Esophagus muscularis mucosa (tissue), 4 donors: Measurements from ENCODE around the gene HIGD1A. TPM values are rescaled to one million over a fixed set of nuclear protein-coding genes. Genes with fewer than 3 reads are reported as not detected.

ENCODE experiments used
- DNase-seq: peaks from one replicate; pipeline ENCODE4 v3.0.0-alpha.2; 2017; ENCODE audit errors: extremely low spot score
- H3K27ac ChIP-seq, 4 donors: fragments of 200-600 bp; sonication (generic); replicated peaks in 1 of 4; 1 replicate in 3 of 4; 2 replicates in 1 of 4; pipeline ENCODE4 v1.5.1; 2016 to 2019; ENCODE audit warnings: mild to moderate bottlenecking in 1 of 4
- H3K27me3 ChIP-seq, 4 donors: fragments of 200-600 bp; sonication (generic); one replicate each; pipeline versions ENCODE4 v1.5.1 to v1.6.0; 2016 to 2019
- H3K36me3 ChIP-seq, 4 donors: fragments of 200-600 bp; sonication (generic); one replicate each; pipeline ENCODE4 v1.5.1; 2016 to 2019
- H3K4me1 ChIP-seq, 4 donors: fragments of 200-600 bp; sonication (generic); one replicate each; pipeline ENCODE4 v1.5.1; 2016 to 2019
- H3K4me3 ChIP-seq, 4 donors: fragments of 200-600 bp; sonication (generic); 1 replicate in 2 of 4; 2 replicates in 2 of 4; pipeline ENCODE4 v1.5.1; 2016 to 2019; ENCODE audit warnings: mild to moderate bottlenecking in 4 of 4, moderate library complexity in 1 of 4
- H3K9me3 ChIP-seq, 4 donors: fragments of 200-600 bp; sonication (generic); 1 replicate in 3 of 4; 2 replicates in 1 of 4; pipeline ENCODE4 v1.5.1; 2016 to 2019
- CTCF ChIP-seq, 3 experiments: fragments of 200-600 bp in 2 of 3; fragments of 450-650 bp in 1 of 3; sonication (generic) in 2 of 3; IDR thresholded peaks; one replicate each; pipeline ENCODE4 v1.5.1; 2017 to 2019; ENCODE audit warnings: antibody characterized with exemption in 3 of 3, mild to moderate bottlenecking in 2 of 3, moderate library complexity in 1 of 3
- EP300 ChIP-seq: sonication (generic); formaldehyde crosslinking; IDR thresholded peaks from one replicate; pipeline ENCODE4 v1.6.1; 2017; ENCODE audit warnings: antibody characterized with exemption
- POLR2A ChIP-seq: fragments of 450-650 bp; IDR thresholded peaks from one replicate; pipeline ENCODE4 v1.6.1; 2017; ENCODE audit warnings: antibody characterized with exemption, moderate library complexity, mild to moderate bottlenecking, low read depth
- POLR2AphosphoS5 ChIP-seq, 2 donors: sonication (generic); formaldehyde crosslinking; IDR thresholded peaks; one replicate each; pipeline ENCODE4 v1.6.1; 2017; ENCODE audit warnings: antibody characterized with exemption in 2 of 2
- WGBS: methylation state at CpG from one replicate; pipeline ENCODE4 v1.1.5; 2018; 5-methylcytosine and 5-hydroxymethylcytosine counted together
- intact Hi-C: fragments of 100-400 bp; cut with DNase I; formaldehyde crosslinking; loops from one replicate; pipeline ENCODE4 v1.15.1; 2023
- total RNA-seq, 4 donors: library from RNA; depleted of rRNA; stranded (reverse); fragments of >200 nt; gene quantifications; one replicate each; pipeline versions ENCODE4 v1.1.0 to v1.2.1, GENCODE V29; 2016

The HIGD1A gene
- total RNA-seq, 4 donors from 2014 or later: 161 to 407 (median 272) TPM

GRCh38 chr3:42805141-42805821 lies 991 bp upstream of the HIGD1A start:
- 38% methylated on average over 23 of the region's 23 CpGs for WGBS
- H3K4me1 ChIP-seq: peaks cover 36 to 43% (median 40%) of the 10 kb centered on the region in 4 donors
- no peak for DNase-seq
- H3K27me3 ChIP-seq: no peaks in the 10 kb centered on the region
- peak overlapping the region; percentile 96 to 98 (median 98) for H3K27ac ChIP-seq
- no peaks in the 10 kb centered on the region for H3K36me3 ChIP-seq
- no peak for TF ChIP-seq POLR2A
- TF ChIP-seq POLR2AphosphoS5 (IDR thresholded peaks at IDR 0.05): no peak
- no peak for TF ChIP-seq EP300
- TF ChIP-seq CTCF (IDR thresholded peaks at IDR 0.05): no peak
- intact Hi-C loops: no loop called here
- no peaks in the 10 kb centered on the region for H3K9me3 ChIP-seq
- peak overlapping the region; percentile 78 to 90 (median 84) for H3K4me3 ChIP-seq

DNA sequence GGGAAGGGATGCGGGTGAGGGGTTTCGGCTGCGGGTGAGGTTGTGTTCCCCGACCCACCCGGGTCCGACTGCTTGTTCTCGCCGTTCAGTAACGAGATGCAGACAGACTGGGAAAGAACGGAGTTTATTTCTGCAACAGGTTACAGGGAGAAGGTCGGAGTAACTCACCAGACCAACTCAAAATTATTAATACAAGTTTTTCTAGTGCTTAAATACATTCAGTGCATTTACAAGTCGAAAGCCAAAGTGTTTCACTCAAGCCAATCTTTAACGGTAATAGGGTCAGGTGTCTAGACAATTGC lies 492 bp upstream of the HIGD1A start:
- H3K4me1 ChIP-seq: peaks cover 41 to 48% (median 45%) of the 10 kb centered on the region in 4 donors
- no peaks in the 10 kb centered on the region for H3K27me3 ChIP-seq
- no peaks in the 10 kb centered on the region for H3K9me3 ChIP-seq
- WGBS: 0% methylated on average over 13 of the region's 13 CpGs
- no peak for DNase-seq
- H3K36me3 ChIP-seq: no peaks in the 10 kb centered on the region
- TF ChIP-seq CTCF (IDR thresholded peaks at IDR 0.05): no peak
- no peak for TF ChIP-seq EP300
- no peak for TF ChIP-seq POLR2AphosphoS5 (IDR thresholded peaks at IDR 0.05)
- no peak for TF ChIP-seq POLR2A
- intact Hi-C loops: no loop called here
- peak overlapping the region; percentile 96 to 98 (median 98) for H3K27ac ChIP-seq
- peak overlapping the region; percentile 78 to 90 (median 84) for H3K4me3 ChIP-seq

DNA sequence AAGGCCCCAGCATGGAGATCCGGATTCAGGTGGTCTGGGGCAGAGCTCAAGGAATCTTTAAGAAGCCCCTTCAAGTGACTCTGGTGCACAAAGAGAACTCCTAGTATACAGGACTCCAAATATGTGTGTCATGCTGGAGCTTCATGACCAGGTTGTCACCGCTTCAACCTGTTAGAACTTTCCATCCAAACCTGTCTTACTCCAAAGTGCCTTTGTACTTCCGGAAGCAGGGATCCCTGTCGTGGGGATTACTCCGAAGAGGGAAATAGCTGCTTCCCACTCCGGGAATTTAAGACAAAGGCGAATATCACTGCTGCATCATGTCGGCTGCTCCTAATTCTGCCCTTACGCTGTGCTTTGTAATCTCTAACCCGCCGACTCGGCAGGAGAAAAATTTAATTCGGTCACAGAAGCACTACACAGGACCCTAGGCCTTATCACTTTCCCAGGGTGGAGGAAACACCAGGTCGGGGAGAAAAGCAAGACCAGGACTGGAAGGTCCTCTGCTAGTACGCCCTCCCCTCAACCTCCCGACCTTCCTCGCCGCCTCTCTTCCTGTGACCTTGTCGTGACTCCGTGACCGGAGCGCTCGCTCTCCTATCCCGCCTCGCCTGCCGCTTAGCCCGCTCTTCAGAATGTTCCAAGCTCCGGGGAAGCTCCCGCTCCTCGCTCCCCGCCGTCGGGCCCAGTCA lies 730 bp downstream of the HIGD1A start:
- intact Hi-C loops: no loop called here
- no peaks in the 10 kb centered on the region for H3K36me3 ChIP-seq
- H3K4me1 ChIP-seq: peaks cover 46 to 55% (median 50%) of the 10 kb centered on the region in 4 donors
- peak overlapping the region; percentile 78 to 90 (median 84) for H3K4me3 ChIP-seq
- TF ChIP-seq EP300: no peak
- TF ChIP-seq POLR2AphosphoS5 (IDR thresholded peaks at IDR 0.05): no peak
- no peaks in the 10 kb centered on the region for H3K27me3 ChIP-seq
- WGBS: 1% methylated on average over 33 of the region's 33 CpGs
- no peaks in the 10 kb centered on the region for H3K9me3 ChIP-seq
- no peak for DNase-seq
- H3K27ac ChIP-seq: peak overlapping the region; percentile 96 to 98 (median 98)

GRCh38 chr3:42802876-42803413 lies 1.3 kb downstream of the HIGD1A start:
- H3K27me3 ChIP-seq: no peaks in the 10 kb centered on the region
- peak overlapping the region; percentile 78 to 90 (median 84) for H3K4me3 ChIP-seq
- H3K4me1 ChIP-seq: peaks cover 46 to 55% (median 50%) of the 10 kb centered on the region in 4 donors
- no peak for TF ChIP-seq POLR2AphosphoS5 (IDR thresholded peaks at IDR 0.05)
- no peak for TF ChIP-seq POLR2A
- TF ChIP-seq EP300: no peak
- no peak for TF ChIP-seq CTCF (IDR thresholded peaks at IDR 0.05)
- H3K36me3 ChIP-seq: no peaks in the 10 kb centered on the region
- H3K9me3 ChIP-seq: no peaks in the 10 kb centered on the region
- no peak for DNase-seq
- H3K27ac ChIP-seq: peak overlapping the region; percentile 96 to 98 (median 98)
- WGBS: 37% methylated on average over 11 of the region's 11 CpGs
- intact Hi-C loops: no loop called here

DNA sequence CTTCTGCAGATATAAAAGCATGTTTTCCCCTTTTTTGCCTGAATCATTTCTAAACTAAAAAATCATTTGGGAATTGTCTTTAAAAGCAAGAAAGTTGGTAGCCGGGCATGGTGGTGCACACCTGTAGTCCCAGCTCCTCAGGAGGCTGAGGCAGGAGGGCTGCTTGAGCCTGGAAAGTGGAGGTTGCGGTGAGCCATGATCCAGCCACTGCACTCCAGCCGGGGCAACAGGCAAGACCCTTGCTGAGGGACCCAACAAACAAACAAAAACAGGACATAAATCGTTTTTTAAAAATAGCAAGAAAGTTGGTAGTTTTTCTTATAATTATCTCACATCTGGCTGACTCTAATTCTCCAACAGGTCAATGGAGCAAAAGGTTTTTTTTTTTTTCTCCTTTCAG lies 2.5 kb downstream of the HIGD1A start:
- H3K27me3 ChIP-seq: no peaks in the 10 kb centered on the region
- peak overlapping the region; percentile 78 to 90 (median 84) for H3K4me3 ChIP-seq
- no peaks in the 10 kb centered on the region for H3K9me3 ChIP-seq
- no peak for DNase-seq
- H3K27ac ChIP-seq: peak overlapping the region; percentile 96 to 98 (median 98)
- no peaks in the 10 kb centered on the region for H3K36me3 ChIP-seq
- TF ChIP-seq POLR2AphosphoS5 (IDR thresholded peaks at IDR 0.05): no peak
- TF ChIP-seq EP300: no peak
- TF ChIP-seq CTCF (IDR thresholded peaks at IDR 0.05): no peak
- TF ChIP-seq POLR2A: no peak
- peaks cover 46 to 55% (median 50%) of the 10 kb centered on the region in 4 donors for H3K4me1 ChIP-seq
- intact Hi-C loops: no loop called here
- WGBS: 90% methylated on average over 4 of the region's 4 CpGs
